ENCODE results near the gene CXCL10.
"Not testable (repeated sequence)": the region's sequence is repeated elsewhere in the genome, so short reads cannot be mapped to it uniquely, and the experiment has no call there.

CXCL10 gene

GRCh38 chr4:76009311-76009710, 14.0 kb downstream of the CXCL10 start:
- TF ChIP-seq ZFX (IDR thresholded peaks at IDR 0.05; ENCODE audit: borderline replicate concordance) (no peak), CTCF (IDR thresholded peaks at IDR 0.05) (no peak)
- no peak overlapping the region for H3K27ac ChIP-seq

- TF ChIP-seq CTCF (IDR thresholded peaks at IDR 0.05) (no peak), ZFX (IDR thresholded peaks at IDR 0.05; ENCODE audit: borderline replicate concordance) (no peak)
- H3K27ac ChIP-seq: no peak within 1 kb of the TSS
These were observed 16.0 kb downstream of the CXCL10 start, which contains the start of gene CXCL9 for GRCh38 chr4:76007089-76007862. Gene CXCL9, minus strand, starts transcription at chr4:76007509. Its CDS starts 60 bp downstream, at chr4:76007449.

GRCh38 chr4:76003620-76004019, 19.7 kb downstream of the CXCL10 start:
- no peak overlapping the region for H3K27ac ChIP-seq
- TF ChIP-seq ZFX (IDR thresholded peaks at IDR 0.05; ENCODE audit: borderline replicate concordance) (no peak), CTCF (IDR thresholded peaks at IDR 0.05) (no peak)

GRCh38 chr4:76003035-76003434, 20.3 kb downstream of the CXCL10 start:
- H3K27ac ChIP-seq: no peak overlapping the region
- TF ChIP-seq ZFX (IDR thresholded peaks at IDR 0.05; ENCODE audit: borderline replicate concordance) (no peak), CTCF (IDR thresholded peaks at IDR 0.05) (no peak)

- H3K27ac ChIP-seq: no peak overlapping the region
- TF ChIP-seq CTCF (IDR thresholded peaks at IDR 0.05) (no peak), ZFX (IDR thresholded peaks at IDR 0.05; ENCODE audit: borderline replicate concordance) (no peak)
These were observed 21.1 kb downstream of the CXCL10 start for GRCh38 chr4:76002176-76002575.

- H3K27ac ChIP-seq: no peak overlapping the region
- TF ChIP-seq CTCF (IDR thresholded peaks at IDR 0.05) (no peak), ZFX (IDR thresholded peaks at IDR 0.05; ENCODE audit: borderline replicate concordance) (no peak)
These were observed 21.6 kb downstream of the CXCL10 start for GRCh38 chr4:76001700-76002099.

GRCh38 chr4:76000279-76000678, 23.0 kb downstream of the CXCL10 start:
- no peak overlapping the region for H3K27ac ChIP-seq
- TF ChIP-seq ZFX (IDR thresholded peaks at IDR 0.05; ENCODE audit: borderline replicate concordance) (no peak), CTCF (IDR thresholded peaks at IDR 0.05) (no peak)

- H3K27ac ChIP-seq: not testable (repeated sequence)
These were observed 24.7 kb downstream of the CXCL10 start for GRCh38 chr4:75998525-75999147.
